ENCODE results near the gene DNAH14. TPM values are rescaled to one million over a fixed set of nuclear protein-coding genes. Genes with fewer than 3 reads are reported as not detected.

The DNAH14 gene
- total and polyA plus RNA-seq, 2 experiments from 2014 or later = 55.3 to 80.2 TPM

- TF ChIP-seq ZNF462 (CRISPR knock-in tag; IDR thresholded peaks at IDR 0.05) (no peak), ZNF114 (CRISPR knock-in tag; IDR thresholded peaks at IDR 0.05) (no peak), ETS1 (IDR thresholded peaks at IDR 0.05) (no peak), NANOG (IDR thresholded peaks at IDR 0.05; ENCODE audit: borderline replicate concordance) (no peak)
Observed at GRCh38 chr1:225415967-225416745, 486.7 kb downstream of the DNAH14 start (continued).

- DNase-seq (ENCODE audit: low spot score) (no peak), ATAC-seq (no peak)
- Histone ChIP-seq H4K20me1 (replicated peaks; ENCODE audit: insufficient read depth) (peaks cover 18% of the 10 kb centered on the region; the same call in 1 of the 2 replicates), H3K4me1 (ENCODE audit: insufficient read depth) (no peaks in the 10 kb centered on the region), H3K4me2 (no peak overlapping the region), H3K79me2 (replicated peaks; ENCODE audit: insufficient read depth) (peaks cover 42% of the 10 kb centered on the region), H3K9me2 (ENCODE audit: insufficient read depth) (no peaks in the 10 kb centered on the region), H3F3A (replicated peaks; ENCODE audit: low read depth) (no peaks in the 10 kb centered on the region), H3K27ac (ENCODE audit: low read depth) (no peak overlapping the region), H3K36me3 (ENCODE audit: insufficient read depth) (peaks cover 12% of the 10 kb centered on the region; the same call in 1 of the 2 replicates), H3K4me3 (no peak overlapping the region), H3K27me3 (ENCODE audit: insufficient read depth) (no peaks in the 10 kb centered on the region), H2AFZ (no peak overlapping the region)
- TF ChIP-seq JUNB (IDR thresholded peaks at IDR 0.05; ENCODE audit: unreplicated experiment) = no peak
- Mint-ChIP-seq H3K4me3 (no peak overlapping the region), H3K9me3 (no peaks in the 10 kb centered on the region), H3K36me3 (ENCODE audit: low read depth) (peaks cover 40% of the 10 kb centered on the region), H3K27ac (no peak overlapping the region), H3K27me3 (ENCODE audit: insufficient read depth, low read depth, poor library complexity) (peaks cover 4% of the 10 kb centered on the region), H3K4me1 (peaks cover 7% of the 10 kb centered on the region)
Observed at GRCh38 chr1:225418059-225418458, 488.6 kb downstream of the DNAH14 start.

All from GM23338 (cell line).